Measurements from ENCODE around the gene FGD3.

GRCh38 chr9:92948038-92948534, 763 bp downstream of the FGD3 start:
- TF ChIP-seq EZH2 (IDR thresholded peaks at IDR 0.05; ENCODE audit: borderline replicate concordance, insufficient read depth, low read depth, low read length, poor library complexity, severe bottlenecking) (no peak), CTCF (IDR thresholded peaks at IDR 0.05) (no peak)

Measured in B cell (primary cell).